OCI-LY7 (cell line): ENCODE results near the gene CCDC186. TPM values are rescaled to one million over a fixed set of nuclear protein-coding genes. Genes with fewer than 3 reads are reported as not detected.

Source experiments
- BruUV-seq: library from RNA; stranded (reverse); fragments of 400-500 nt; replicated peaks from 2 replicates; lab custom pipeline; 2021; lab: Mats Ljungman, UMichigan
- CTCF ChIA-PET: fragments of 300-600 bp; sonication (Branson Sonifier 250); formaldehyde crosslinking; loops from one replicate; lab custom pipeline; 2022; ENCODE audit warnings: antibody characterized with exemption; ENCODE audit not compliant: unreplicated experiment; lab: Charles Lee
- POLR2A ChIA-PET: fragments of 300-600 bp; sonication (Branson Sonifier 250); formaldehyde crosslinking; loops from one replicate; lab custom pipeline; 2022; ENCODE audit warnings: antibody characterized with exemption; lab: Charles Lee
- DNase-seq: peaks from one replicate; pipeline ENCODE4 v3.0.0-alpha.2; 2015; ENCODE audit warnings: low spot score
- H2AFZ ChIP-seq: fragments of 200-600 bp; sonication (generic), shearing (Covaris generic); 2 replicates; pipeline ENCODE4 v1.6.1; 2014; ENCODE audit warnings: mild to moderate bottlenecking, antibody characterized with exemption, low read length, moderate library complexity
- H3K27ac ChIP-seq: fragments of 200-600 bp; sonication (generic); 2 replicates; pipeline ENCODE4 v1.5.1; 2014; ENCODE audit warnings: mixed run types, low read depth, mild to moderate bottlenecking, moderate library complexity, low read length, inconsistent platforms; ENCODE audit not compliant: poor library complexity, severe bottlenecking
- H3K36me3 ChIP-seq: fragments of 200-600 bp; sonication (generic); 2 replicates; pipeline ENCODE4 v1.6.1; 2014; ENCODE audit warnings: mild to moderate bottlenecking, antibody characterized with exemption, low read length, moderate library complexity, mixed read lengths; ENCODE audit not compliant: insufficient read depth
- H3K4me1 ChIP-seq: fragments of 200-600 bp; sonication (generic); 2 replicates; pipeline ENCODE4 v1.5.1; 2014; ENCODE audit warnings: mild to moderate bottlenecking, low read length; ENCODE audit not compliant: insufficient read depth, poor library complexity, severe bottlenecking
- H3K4me2 ChIP-seq: fragments of 200-600 bp; sonication (generic); 2 replicates; pipeline ENCODE4 v1.6.1; 2014; ENCODE audit warnings: mild to moderate bottlenecking, low read length
- H3K4me3 ChIP-seq: fragments of 200-600 bp; sonication (generic); 2 replicates; pipeline ENCODE4 v1.5.1; 2014; ENCODE audit warnings: mild to moderate bottlenecking, low read depth, low read length; ENCODE audit not compliant: poor library complexity, severe bottlenecking
- H3K79me2 ChIP-seq: fragments of 200-600 bp; sonication (generic); 2 replicates; pipeline ENCODE4 v1.6.1; 2016; ENCODE audit warnings: low read depth, mild to moderate bottlenecking, low read length, moderate library complexity, mixed read lengths; ENCODE audit not compliant: insufficient read depth
- H3K9me2 ChIP-seq: fragments of 200-600 bp; sonication (generic); 2 replicates; pipeline ENCODE4 v1.6.1; 2016; ENCODE audit warnings: mild to moderate bottlenecking, low read length, mixed read lengths; ENCODE audit not compliant: insufficient read depth
- H3K9me3 ChIP-seq: fragments of 200-600 bp; sonication (generic); 2 replicates; pipeline ENCODE4 v1.6.1; 2014; ENCODE audit warnings: mild to moderate bottlenecking, mixed run types, low read length, mixed read lengths
- H4K20me1 ChIP-seq: fragments of 200-600 bp; sonication (generic); 2 replicates; pipeline ENCODE4 v1.6.1; 2014; ENCODE audit warnings: mild to moderate bottlenecking, antibody characterized with exemption, low read length, moderate library complexity, mixed read lengths; ENCODE audit not compliant: insufficient read depth
- EZH2phosphoT487 ChIP-seq: fragments of 200-600 bp; sonication (generic); IDR thresholded peaks from 2 replicates; pipeline ENCODE4 v1.6.1; 2018; ENCODE audit warnings: low read depth, borderline replicate concordance, mild to moderate bottlenecking, mixed run types, antibody characterized with exemption, low read length, moderate library complexity, mixed read lengths
- intact Hi-C: fragments of 100-400 bp; cut with micrococcal nuclease; formaldehyde crosslinking; loops from one replicate; pipeline ENCODE4 v1.10.0; 2022; ENCODE audit not compliant: unreplicated experiment
- total RNA-seq, 2 experiments: library from RNA; depleted of rRNA in 1 of 2; stranded (reverse); fragments of >200 nt in 1 of 2; shearing (Covaris generic) in 1 of 2; gene quantifications; 2 replicates each; pipeline ENCODE4 v1.2.3, GENCODE V29; 2014 to 2022
- TF ChIP-seq, protein P1 (sequence below): fragments of 200-600 bp; sonication (generic); conservative IDR thresholded peaks from 2 replicates; pipeline ENCODE4 v1.5.1; 2014; ENCODE audit warnings: mild to moderate bottlenecking, antibody characterized with exemption, low read length, moderate library complexity, mixed read lengths

CCDC186 gene
- total RNA-seq, 2 experiments from 2014 or later: 5.3 to 13.1 TPM

DNA sequence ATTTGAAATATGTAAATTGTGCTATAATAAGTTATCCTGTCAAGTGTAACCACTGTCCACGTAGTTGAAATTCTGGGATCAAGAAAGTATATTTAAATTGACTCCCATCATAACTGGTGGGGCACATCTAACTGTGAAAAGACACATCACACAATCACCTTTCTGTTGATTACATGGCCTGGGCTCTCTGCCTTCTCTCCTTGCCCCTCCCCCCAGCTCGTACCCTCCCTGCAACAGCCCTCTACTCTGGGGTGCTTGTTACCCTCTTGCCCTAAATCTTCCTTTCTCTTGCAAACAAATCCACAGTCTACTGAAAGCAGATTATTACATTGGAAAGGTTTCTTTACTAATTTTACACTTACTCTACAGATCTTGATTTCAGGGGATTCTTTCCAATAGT, 56.3 kb downstream of the CCDC186 start:
- no TSS peak for BruUV-seq

DNA sequence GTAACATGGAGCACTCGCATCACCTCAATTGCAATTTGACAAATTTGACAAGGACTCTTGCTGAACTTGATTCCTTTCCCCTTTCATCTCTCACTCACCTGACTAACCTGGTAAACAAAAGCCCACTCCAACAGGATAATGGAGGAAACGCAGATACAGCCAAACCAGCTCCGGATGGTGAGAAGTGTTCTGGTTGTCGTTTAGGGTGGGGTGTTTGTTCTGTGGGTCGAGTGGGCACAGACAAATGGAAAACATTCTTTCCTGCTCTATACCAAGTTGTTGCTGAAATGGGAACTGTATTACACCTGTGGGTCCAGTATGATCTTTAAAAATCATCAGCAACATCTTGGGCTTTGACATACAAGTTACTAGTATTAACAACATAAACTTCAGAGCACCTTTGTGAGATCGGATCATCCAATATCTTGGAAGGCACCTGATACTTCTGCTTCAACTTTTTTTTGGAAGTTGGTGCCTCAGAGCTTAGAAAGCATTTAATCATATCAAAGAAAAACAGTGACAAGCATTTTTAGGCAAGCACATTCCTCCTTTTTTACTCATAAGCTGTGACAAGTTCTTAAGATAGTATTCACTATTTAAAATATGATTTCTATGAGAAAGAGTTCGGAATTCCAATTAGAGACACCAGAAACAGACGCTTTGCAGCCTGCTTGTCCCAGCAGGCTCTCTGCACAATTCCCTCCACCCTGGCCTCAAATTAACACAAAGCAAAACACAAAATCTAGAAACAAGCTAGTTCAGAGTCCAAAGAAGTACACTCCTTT, 58.1 kb downstream of the CCDC186 start:
- intact Hi-C loops: no loop called here
- ChIA-PET CTCF (no interaction called here), POLR2A (interaction anchor here (0.6 to 1.0 kb wide), 5 partner anchors 10 to 406 kb away, joined by 3 to 6 read pairs (median 3); no protein-coding TSS in a partner anchor)
- Histone ChIP-seq H2AFZ (no peak overlapping the region), H3K27ac (no peak overlapping the region), H3K9me3 (no peaks in the 10 kb centered on the region), H3K9me2 (no peaks in the 10 kb centered on the region), H3K4me3 (no peak overlapping the region), H3K79me2 (no peaks in the 10 kb centered on the region), H3K36me3 (no peaks in the 10 kb centered on the region), H4K20me1 (no peaks in the 10 kb centered on the region), H3K4me2 (no peak overlapping the region), H3K4me1 (no peaks in the 10 kb centered on the region)
- TF ChIP-seq, protein P1, sequence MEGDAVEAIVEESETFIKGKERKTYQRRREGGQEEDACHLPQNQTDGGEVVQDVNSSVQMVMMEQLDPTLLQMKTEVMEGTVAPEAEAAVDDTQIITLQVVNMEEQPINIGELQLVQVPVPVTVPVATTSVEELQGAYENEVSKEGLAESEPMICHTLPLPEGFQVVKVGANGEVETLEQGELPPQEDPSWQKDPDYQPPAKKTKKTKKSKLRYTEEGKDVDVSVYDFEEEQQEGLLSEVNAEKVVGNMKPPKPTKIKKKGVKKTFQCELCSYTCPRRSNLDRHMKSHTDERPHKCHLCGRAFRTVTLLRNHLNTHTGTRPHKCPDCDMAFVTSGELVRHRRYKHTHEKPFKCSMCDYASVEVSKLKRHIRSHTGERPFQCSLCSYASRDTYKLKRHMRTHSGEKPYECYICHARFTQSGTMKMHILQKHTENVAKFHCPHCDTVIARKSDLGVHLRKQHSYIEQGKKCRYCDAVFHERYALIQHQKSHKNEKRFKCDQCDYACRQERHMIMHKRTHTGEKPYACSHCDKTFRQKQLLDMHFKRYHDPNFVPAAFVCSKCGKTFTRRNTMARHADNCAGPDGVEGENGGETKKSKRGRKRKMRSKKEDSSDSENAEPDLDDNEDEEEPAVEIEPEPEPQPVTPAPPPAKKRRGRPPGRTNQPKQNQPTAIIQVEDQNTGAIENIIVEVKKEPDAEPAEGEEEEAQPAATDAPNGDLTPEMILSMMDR: no peak
- no peak for TF ChIP-seq EZH2phosphoT487
- no peak for DNase-seq
- no TSS peak for BruUV-seq

More for the DNA sequence above, 56.3 kb downstream of the CCDC186 start:
- CTCF ChIA-PET: no interaction called here
- Histone ChIP-seq H3K9me2 (no peaks in the 10 kb centered on the region), H3K79me2 (no peaks in the 10 kb centered on the region), H3K4me1 (no peaks in the 10 kb centered on the region), H2AFZ (no peak overlapping the region), H3K4me2 (no peak overlapping the region), H3K27ac (no peak overlapping the region), H3K4me3 (no peak overlapping the region), H3K36me3 (no peaks in the 10 kb centered on the region), H4K20me1 (no peaks in the 10 kb centered on the region), H3K9me3 (no peaks in the 10 kb centered on the region)
- intact Hi-C loops: no loop called here
- TF ChIP-seq, protein P1: no peak
- TF ChIP-seq EZH2phosphoT487: no peak
- POLR2A ChIA-PET: interaction anchor here (0.6 to 0.7 kb wide), 2 partner anchors 56 to 137 kb away, joined by 3 read pairs; no protein-coding TSS in a partner anchor
- no peak for DNase-seq
